Effector memory CD4-positive, alpha-beta T cell (primary cell): ENCODE measurements around the gene CBLC.
A peak's percentile ranks its signal among the peaks of the same experiment; 100 is the strongest.

Experiments used
- DNase-seq, 3 donors: peaks; one replicate each; pipeline ENCODE4 v3.0.0-alpha.2; 2020
- H3K27ac ChIP-seq: 2 replicates; pipeline ENCODE4 v1.7.0; 2013; ENCODE audit warnings: mild to moderate bottlenecking, low read length, moderate library complexity; ENCODE audit not compliant: insufficient read depth, poor library complexity, severe bottlenecking
- H3K27me3 ChIP-seq: replicated peaks from 2 replicates; pipeline ENCODE4 v1.7.0; 2013; ENCODE audit warnings: mild to moderate bottlenecking, low read length; ENCODE audit not compliant: insufficient read depth, control insufficient read depth, poor library complexity, severe bottlenecking
- H3K36me3 ChIP-seq: 2 replicates; pipeline ENCODE4 v1.7.0; 2013; ENCODE audit warnings: mild to moderate bottlenecking, low read length, moderate library complexity; ENCODE audit not compliant: control insufficient read depth, insufficient read depth
- H3K4me1 ChIP-seq: 2 replicates; pipeline ENCODE4 v1.7.0; 2013; ENCODE audit warnings: low read length, mild to moderate bottlenecking; ENCODE audit not compliant: control insufficient read depth, insufficient read depth, poor library complexity, severe bottlenecking
- H3K4me3 ChIP-seq: 2 replicates; pipeline ENCODE4 v1.7.0; 2013; ENCODE audit warnings: low read length, low read depth, mild to moderate bottlenecking; ENCODE audit not compliant: insufficient read depth, poor library complexity, severe bottlenecking
- H3K9me3 ChIP-seq: 2 replicates; pipeline ENCODE4 v1.7.0; 2013; ENCODE audit warnings: mild to moderate bottlenecking, low read length, moderate library complexity; ENCODE audit not compliant: control insufficient read depth

CBLC gene

DNA sequence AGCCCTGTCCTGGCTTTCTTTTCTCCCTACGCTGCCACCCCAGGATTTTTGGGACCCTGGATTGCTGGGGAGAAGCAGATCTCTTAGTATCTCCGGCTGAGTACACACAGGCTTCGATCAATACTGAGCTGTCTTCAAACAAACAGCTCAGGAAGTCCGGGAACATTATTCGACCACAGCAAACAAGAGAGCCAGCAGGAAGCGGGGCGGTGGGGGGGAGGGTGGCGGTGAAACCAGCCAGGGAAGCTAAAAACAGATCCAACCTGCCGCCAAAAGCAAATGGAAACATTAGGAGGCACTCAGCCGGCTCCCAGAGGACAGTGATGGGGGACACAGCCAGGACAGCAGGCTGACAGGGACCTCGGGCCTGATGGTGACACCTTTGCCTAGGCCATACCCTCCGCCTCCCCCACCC, 19.0 kb downstream of the CBLC start:
- no peak for DNase-seq
- peaks cover 7% of the 10 kb centered on the region for H3K4me1 ChIP-seq
- H3K27ac ChIP-seq, result no peak overlapping the region
- H3K36me3 ChIP-seq, result no peaks in the 10 kb centered on the region
- H3K9me3 ChIP-seq, result no peaks in the 10 kb centered on the region
- no peak overlapping the region for H3K4me3 ChIP-seq
- H3K27me3 ChIP-seq, result no peaks in the 10 kb centered on the region

GRCh38 chr19:44799627-44800346, 22.1 kb downstream of the CBLC start:
- no peak for DNase-seq
- peaks cover 7% of the 10 kb centered on the region for H3K4me1 ChIP-seq
- H3K27me3 ChIP-seq, result no peaks in the 10 kb centered on the region
- no peaks in the 10 kb centered on the region for H3K36me3 ChIP-seq
- H3K9me3 ChIP-seq, result no peaks in the 10 kb centered on the region
- no peak overlapping the region for H3K4me3 ChIP-seq
- H3K27ac ChIP-seq, result no peak overlapping the region

DNA sequence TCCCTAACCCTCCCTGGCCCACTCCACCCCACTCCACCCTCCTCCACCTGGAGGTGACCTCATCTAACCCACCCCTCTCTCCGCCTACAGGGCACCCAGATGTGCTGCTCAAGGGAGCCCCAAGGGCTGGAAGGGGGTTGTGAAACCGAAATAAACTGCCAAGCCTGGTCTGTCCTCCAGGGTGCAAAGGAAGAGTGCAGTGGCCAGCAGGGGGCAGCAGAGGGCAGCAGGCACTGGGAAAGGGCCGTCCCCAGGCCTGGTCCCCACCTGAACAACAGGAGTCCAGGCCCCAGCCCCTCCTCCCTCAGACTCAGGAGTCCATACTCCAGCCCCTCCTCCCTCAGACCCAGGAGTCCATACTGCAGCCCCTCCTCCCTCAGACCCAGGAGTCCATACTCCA, 22.8 kb downstream of the CBLC start:
- H3K27me3 ChIP-seq, result no peaks in the 10 kb centered on the region
- no peak overlapping the region for H3K27ac ChIP-seq
- peak; percentile 48 to 69 (median 63) for DNase-seq
- H3K4me1 ChIP-seq, result peaks cover 7% of the 10 kb centered on the region
- H3K9me3 ChIP-seq, result no peaks in the 10 kb centered on the region
- H3K36me3 ChIP-seq, result no peaks in the 10 kb centered on the region
- no peak overlapping the region for H3K4me3 ChIP-seq

DNA sequence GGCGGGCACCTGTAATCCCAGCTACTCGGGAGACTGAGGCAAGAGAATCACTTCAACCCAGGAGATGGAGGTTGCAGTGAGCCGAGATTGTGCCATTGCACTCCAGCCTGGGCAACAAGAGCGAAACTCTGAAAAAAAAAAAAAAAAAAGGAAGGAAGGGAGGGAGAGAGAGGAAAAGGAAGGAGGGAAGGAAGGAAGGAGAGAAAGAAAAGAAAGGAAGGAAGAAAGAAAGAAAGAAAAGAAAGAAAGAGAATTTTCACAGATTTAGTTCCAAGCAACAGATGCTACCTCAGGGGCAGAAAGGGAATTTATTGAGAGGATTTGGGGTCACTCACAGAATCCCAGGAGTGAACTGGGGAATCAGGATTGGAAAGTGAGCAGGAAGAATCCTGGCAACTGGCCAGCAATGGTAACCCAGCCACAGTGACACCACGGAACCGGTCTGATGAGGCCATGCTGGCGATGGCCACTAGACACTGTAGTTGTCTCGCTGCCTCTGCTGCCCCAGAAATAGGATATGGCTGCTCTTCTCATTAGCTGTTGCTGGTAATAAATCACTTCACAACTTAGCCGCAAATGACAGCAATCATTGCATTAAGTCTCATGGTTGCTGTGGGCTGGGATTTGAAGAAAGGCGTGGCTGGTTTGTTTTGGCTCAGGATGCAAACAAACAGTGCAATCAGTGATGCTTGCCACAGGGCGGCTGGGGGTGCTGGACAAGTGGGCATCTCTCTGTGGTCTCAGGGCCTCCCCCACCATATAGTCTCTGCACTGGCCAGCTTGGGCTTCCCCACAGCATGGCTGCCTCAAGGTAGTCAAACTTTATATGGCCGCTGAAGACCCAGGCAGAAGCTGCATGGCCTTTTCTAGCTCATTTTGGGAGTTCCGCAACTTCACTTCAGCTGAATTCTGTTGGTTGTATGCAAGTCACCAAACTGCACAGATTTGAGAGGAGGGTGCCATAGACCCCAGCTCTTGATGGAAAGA, 26.0 kb downstream of the CBLC start:
- DNase-seq, result no peak
- H3K4me3 ChIP-seq, result no peak overlapping the region
- no peaks in the 10 kb centered on the region for H3K9me3 ChIP-seq

GRCh38 chr19:44806291-44806690, 28.6 kb downstream of the CBLC start:
- Histone ChIP-seq H3K4me3 (no peak overlapping the region), H3K4me1 (no peaks in the 10 kb centered on the region), H3K9me3 (no peaks in the 10 kb centered on the region), H3K27ac (no peak overlapping the region), H3K36me3 (no peaks in the 10 kb centered on the region), H3K27me3 (peaks cover 14% of the 10 kb centered on the region)
- DNase-seq, result no peak

More for the DNA sequence above, 26.0 kb downstream of the CBLC start:
- Histone ChIP-seq H3K27ac (no peak overlapping the region), H3K36me3 (no peaks in the 10 kb centered on the region), H3K4me1 (no peaks in the 10 kb centered on the region), H3K27me3 (peaks cover 7% of the 10 kb centered on the region)

DNA sequence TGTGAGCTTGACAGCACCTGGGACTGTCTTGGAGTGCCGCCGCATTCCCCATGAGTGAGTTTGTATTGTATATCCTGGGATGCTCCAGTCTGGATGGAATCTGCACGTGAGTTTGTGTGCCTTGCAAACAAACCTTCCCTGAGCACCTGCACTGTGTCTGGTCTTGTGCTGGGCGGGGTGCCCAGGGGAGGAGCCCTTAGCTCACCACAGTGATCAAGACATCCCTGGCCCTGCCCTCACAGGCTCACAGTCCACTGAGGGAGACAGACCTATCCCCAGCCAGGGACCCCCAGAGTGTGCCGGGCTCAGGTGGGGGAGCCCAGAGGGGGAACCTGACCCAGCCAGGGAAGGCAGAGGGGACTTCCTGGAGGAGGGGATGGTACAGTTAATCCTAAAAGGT, 29.5 kb downstream of the CBLC start:
- no peaks in the 10 kb centered on the region for H3K4me1 ChIP-seq
- no peaks in the 10 kb centered on the region for H3K9me3 ChIP-seq
- H3K36me3 ChIP-seq, result no peaks in the 10 kb centered on the region
- peaks cover 14% of the 10 kb centered on the region for H3K27me3 ChIP-seq
- H3K27ac ChIP-seq, result no peak overlapping the region
- no peak for DNase-seq
- no peak overlapping the region for H3K4me3 ChIP-seq

DNA sequence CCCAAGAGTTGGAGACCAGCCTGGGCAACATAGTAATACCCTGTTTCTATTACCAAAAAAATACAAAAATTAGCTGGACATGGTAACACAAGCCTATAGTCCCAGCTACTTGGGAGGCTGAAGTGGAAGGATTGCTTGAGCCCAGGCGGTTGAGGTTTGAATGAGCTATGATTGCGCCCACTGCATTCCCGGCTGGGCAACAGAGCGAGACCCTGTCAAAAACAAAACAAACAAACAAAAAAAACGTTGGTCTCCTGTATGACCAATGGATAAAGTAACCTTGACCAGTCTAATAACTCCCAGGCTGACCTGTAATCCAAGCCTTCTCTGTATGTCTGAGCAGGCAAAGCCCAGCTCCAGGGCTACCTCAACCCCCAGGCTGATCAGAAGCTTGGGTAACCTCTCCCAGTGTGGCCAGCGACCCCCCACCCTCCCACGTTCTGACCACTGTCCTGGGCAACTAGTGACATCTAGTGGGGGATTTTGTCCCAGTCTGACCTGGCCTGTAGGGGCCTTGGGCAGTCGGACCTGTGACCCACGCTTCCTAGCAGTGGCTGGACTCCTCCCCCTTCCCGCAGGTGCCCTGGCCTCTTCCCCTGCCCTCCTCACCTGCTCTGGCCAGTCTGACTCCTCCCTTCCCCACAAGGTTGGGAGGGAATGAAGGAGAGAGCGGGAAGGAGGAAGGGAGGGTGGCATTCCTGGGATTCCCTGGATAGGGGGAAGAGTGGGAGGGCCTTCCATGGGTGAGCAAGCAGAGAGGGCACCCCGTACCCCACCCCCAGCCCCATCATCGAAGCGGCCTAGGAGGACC, 30.2 kb downstream of the CBLC start:
- Histone ChIP-seq H3K27me3 (peaks cover 14% of the 10 kb centered on the region), H3K4me1 (no peaks in the 10 kb centered on the region), H3K9me3 (no peaks in the 10 kb centered on the region), H3K4me3 (no peak overlapping the region), H3K27ac (no peak overlapping the region), H3K36me3 (no peaks in the 10 kb centered on the region)
- no peak for DNase-seq

DNA sequence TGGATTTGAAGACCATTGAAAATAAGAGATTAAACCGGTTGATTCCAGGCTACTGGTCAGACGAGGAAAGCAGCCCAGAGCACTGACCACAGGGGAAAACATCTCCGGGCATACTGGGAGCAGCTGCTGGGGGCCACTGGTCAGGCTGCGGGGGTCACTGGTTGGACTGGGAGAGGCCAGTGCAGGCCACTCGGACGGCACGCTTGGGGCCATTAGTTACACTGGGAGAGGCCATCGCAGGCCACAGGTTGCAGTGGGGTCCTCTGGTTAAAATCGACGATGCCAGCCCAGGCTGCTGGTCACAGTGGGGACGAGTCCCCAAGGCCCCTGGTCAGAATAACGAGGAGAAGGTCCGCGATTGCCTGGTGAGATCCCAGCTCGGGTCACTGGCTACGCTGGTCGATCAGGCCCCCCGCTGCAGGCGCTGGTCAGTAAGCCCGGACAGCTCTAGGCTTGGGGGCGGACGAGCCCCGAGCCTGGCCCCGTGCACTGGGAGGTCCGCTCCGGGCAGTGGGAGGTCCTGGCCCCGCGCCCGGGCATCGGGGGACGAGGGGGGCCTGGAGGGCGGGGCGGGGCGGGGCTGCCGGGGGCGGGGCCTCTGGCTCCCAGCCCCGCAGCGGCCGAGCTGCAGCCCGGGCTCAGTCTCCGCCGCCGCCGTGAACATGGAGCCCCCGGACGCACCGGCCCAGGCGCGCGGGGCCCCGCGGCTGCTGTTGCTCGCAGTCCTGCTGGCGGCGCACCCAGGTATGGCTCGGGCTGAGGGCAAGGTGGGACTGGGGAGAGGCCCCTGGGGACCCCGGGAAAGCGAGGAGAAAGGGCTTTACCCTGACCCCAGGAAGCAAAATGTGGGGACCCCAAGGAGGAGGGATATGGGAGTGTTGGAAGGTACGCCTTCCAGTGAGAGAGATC, 31.0 kb downstream of the CBLC start, which contains the start of gene BCAM:
Gene BCAM (plus strand): TSS at position 641 of the 909 bp plus-strand sequence. CDS start 22 bp downstream, at position 663.
- H3K27me3 ChIP-seq, result peaks cover 14% of the 10 kb centered on the region
- no peak within 1 kb of the TSS for H3K27ac ChIP-seq
- H3K4me3 ChIP-seq, result no peak within 1 kb of the TSS
- H3K9me3 ChIP-seq, result no peaks in the 10 kb centered on the region
- H3K36me3 ChIP-seq, result no peaks in the 10 kb centered on the region
- no peaks in the 10 kb centered on the region for H3K4me1 ChIP-seq
- no peak for DNase-seq
